ENCODE data around the gene CCND1. TPM values are rescaled to one million over a fixed set of nuclear protein-coding genes. Genes with fewer than 3 reads are reported as not detected.

The CCND1 gene
- total RNA-seq, 8 experiments from 2014 or later = 6.9 to 477 (median 84.7) TPM

DNA sequence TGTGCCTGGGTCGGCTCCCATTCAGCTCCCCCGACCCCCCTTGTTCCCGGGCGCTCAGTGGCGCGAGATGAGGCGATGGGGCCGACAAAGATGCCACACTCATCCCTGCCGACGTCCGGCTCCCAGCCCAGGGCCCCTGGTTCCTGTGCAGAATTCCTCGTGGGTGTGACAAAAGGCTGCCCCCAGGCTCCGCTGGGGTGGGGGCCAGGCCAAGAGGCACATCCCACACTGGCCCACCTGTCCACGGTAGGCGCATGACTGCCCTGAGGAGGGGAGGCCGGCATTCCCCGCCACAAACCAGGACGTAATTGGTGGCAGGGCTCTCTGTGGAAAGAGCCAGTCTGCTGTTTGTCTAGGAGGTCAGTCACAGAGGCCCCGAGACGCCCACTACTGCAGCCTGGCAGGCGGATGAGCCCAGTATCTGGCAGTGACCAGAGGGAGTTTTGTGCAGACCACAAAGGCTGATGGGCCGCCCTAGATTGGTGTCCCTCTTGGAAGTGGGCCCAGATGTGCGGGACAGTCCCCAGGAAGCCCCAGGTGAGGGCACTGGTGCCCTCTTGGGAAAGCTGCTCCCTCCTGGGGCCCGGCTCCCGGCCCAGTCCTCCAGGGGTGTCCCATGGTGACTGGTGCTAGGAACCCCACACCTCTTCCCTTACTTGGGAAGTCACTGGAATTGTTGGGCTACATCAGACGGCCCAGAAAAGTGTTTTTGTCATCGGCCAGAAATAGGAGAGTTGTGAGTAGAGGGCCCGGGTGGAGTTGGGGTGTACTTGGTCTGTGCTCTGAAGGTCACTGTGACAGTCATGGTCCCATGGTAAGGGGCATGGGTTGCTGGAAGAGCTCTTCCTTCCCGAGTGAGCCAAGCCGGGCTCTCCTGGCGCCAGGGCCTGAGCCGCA lies 5.8 kb downstream of the CCND1 start:
- in situ Hi-C loops (cut with MboI; ENCODE audit: low pct_unique_long_range_greater_than_20kb in 2 of 9, low sequenced_read_pairs in 9 of 9, unreplicated experiment in 9 of 9) = loop anchor here in 2 of 9 experiments (10.0 kb wide), 2 partner anchors 542 to 552 kb away; no protein-coding TSS in a partner anchor
- peak in 1 of 8 experiments; percentile 6 for ATAC-seq (replicated peaks in 6 of 8)

DNA sequence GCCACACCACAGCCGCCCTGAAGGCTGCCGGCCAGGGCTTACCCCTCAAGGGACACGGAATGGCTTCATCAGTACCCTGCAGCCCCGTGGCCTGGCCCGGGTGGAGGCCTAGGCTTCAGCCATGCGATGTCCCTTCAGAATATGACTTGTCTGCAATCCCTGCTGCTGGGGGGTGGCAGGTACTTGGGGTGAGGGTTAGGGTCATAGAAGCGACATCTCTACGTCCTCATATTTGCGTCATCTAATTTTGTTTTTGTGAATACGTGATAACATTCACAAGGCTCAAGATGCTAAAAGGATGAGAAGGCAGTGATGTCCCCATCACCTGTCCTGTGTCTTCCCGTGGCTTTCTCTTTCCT lies 6.4 kb downstream of the CCND1 start:
- no peak overlapping the region for H3K27ac ChIP-seq
- no peak overlapping the region for H3K4me3 ChIP-seq
- H3K4me1 ChIP-seq (replicated peaks in 1 of 2) = peaks cover 35 to 42% of the 10 kb centered on the region in 2 donors
- WGBS, 10 experiments = 80 to 100% (median 94%) methylated on average over 1 to 10 of the region's 11 CpGs; no CpG with 5 or more reads in 3 of the 10 experiments
- in situ Hi-C loops (cut with MboI; ENCODE audit: low pct_unique_long_range_greater_than_20kb in 2 of 9, low sequenced_read_pairs in 9 of 9, unreplicated experiment in 9 of 9) = loop anchor here in 2 of 9 experiments (10.0 kb wide), 2 partner anchors 543 to 553 kb away; no protein-coding TSS in a partner anchor
- ATAC-seq (replicated peaks in 6 of 8) = no peak

More for the DNA sequence above, 5.8 kb downstream of the CCND1 start:
- peaks cover 35 to 42% of the 10 kb centered on the region in 2 donors for H3K4me1 ChIP-seq (replicated peaks in 1 of 2)
- 86 to 94% methylated on average over 5 to 6 of the region's 32 CpGs; no CpG with 5 or more reads in 8 of the 10 experiments for WGBS, 10 experiments
- peak overlapping the region in 1 of 2 donors; percentile 40 for H3K27ac ChIP-seq
- no peak overlapping the region for H3K4me3 ChIP-seq

DNA sequence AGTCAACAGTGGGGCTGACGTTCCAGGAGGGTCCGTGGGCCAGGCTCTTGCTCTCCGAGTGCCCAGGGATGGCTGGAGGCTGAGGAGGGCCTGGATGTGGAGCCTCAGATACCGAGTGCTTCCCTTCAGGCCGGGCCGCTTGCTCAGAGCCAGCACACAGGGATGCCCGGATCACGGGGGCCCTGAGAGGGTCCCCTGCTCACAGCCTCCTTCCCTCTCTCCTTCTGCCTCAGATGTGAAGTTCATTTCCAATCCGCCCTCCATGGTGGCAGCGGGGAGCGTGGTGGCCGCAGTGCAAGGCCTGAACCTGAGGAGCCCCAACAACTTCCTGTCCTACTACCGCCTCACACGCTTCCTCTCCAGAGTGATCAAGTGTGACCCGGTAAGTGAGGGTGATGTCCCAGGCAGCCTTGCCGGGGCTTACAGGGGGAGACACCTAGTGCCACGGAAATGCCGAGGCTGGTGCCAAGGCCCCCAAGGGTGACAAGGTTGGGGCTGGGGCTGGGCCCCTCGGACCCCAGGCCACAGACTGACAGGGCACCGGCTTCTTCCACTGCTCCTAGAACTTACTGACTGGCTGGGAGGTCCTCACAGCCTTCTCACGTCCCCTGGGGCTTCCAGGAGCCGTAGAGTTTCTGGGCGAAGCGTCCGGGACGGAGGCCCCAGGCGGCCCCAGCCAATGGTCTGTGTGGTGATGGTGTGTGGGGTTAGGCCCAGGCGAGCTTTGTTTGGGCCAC lies 7.0 kb downstream of the CCND1 start:
- Histone ChIP-seq H3K4me3 (no peak overlapping the region), H3K4me1 (replicated peaks in 1 of 2) (peaks cover 35 to 42% of the 10 kb centered on the region in 2 donors), H3K27ac (no peak overlapping the region)
- WGBS, 10 experiments = 65 to 95% (median 80%) methylated on average over 1 to 12 of the region's 28 CpGs; no CpG with 5 or more reads in 2 of the 10 experiments
- in situ Hi-C loops (cut with MboI; ENCODE audit: low pct_unique_long_range_greater_than_20kb in 2 of 9, low sequenced_read_pairs in 9 of 9, unreplicated experiment in 9 of 9) = loop anchor here in 2 of 9 experiments (10.0 kb wide), 2 partner anchors 543 to 553 kb away; no protein-coding TSS in a partner anchor
- ATAC-seq (replicated peaks in 6 of 8) = no peak

DNA sequence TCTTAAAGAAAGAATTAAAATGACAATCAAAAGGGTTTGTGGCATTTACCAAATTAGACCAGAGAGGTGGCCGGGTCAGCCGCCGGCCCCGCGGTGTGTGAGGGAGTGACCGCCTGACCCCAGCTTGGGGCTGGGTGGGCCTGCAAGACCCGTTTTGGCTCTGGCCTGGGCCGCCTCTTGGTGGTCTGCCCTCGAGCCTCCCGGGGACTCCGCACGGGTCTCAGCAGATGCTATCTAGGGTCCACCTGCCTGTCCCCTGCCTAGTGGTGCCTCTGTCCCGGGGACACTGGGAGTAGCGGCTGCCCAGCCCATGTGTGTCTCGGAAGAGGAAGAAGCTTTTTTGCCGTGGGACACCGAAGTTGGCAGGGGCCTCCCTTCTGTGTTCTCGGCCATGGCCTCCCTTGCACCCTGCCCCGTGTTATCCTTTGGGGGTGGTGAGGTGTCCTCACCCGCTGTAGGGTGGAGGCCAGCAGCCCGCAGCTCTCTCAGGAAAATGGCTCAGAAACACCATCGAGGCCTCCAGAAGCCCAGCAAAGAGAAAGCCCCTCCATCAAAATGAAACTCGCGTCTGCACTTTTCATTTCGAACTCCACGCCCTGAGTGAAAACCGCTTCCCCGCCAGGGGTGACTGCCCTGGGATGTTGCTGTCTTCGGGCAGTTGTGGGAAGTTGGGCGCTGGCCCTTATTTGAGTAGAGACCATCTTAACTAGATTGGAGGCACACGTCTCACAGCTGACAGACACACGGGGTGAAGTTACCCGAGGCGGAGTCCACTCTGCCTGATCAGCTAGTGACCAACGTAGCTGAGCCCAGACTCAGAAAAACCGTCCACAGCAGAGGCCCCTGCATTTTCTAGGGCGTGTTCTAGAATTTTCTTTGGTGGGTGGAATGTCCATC lies 8.0 kb downstream of the CCND1 start:
- Histone ChIP-seq H3K27ac (no peak overlapping the region), H3K4me3 (no peak overlapping the region), H3K4me1 (replicated peaks in 1 of 2) (peaks cover 31 to 37% of the 10 kb centered on the region in 2 donors)
- ATAC-seq (replicated peaks in 6 of 8) = no peak
- WGBS, 10 experiments = 83 to 100% (median 92%) methylated on average over 1 to 22 of the region's 37 CpGs; no CpG with 5 or more reads in 5 of the 10 experiments
- in situ Hi-C loops (cut with MboI; ENCODE audit: low pct_unique_long_range_greater_than_20kb in 2 of 9, low sequenced_read_pairs in 9 of 9, unreplicated experiment in 9 of 9) = loop anchor here in 2 of 9 experiments (10.0 kb wide), 2 partner anchors 544 to 554 kb away; no protein-coding TSS in a partner anchor

DNA sequence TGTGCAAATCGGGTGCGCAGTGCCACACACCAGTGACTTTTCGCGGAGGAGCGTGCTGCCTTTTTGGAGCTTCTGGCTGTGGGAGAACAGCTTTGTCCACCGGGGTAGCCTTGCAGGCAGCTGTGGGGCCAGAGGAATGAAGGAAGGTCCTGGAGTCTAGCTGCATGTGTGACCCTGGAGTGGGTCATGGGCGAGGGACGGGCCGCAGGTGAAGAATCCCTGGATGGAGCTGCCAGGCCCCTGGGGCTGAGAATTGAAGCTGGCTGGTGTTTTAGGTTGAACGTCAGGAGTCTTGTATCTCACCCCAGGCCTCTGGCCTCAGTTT lies 8.6 kb downstream of the CCND1 start:
- H3K27ac ChIP-seq = no peak overlapping the region
- 93 to 100% (median 100%) methylated on average over 2 to 7 of the region's 10 CpGs; no CpG with 5 or more reads in 5 of the 10 experiments for WGBS, 10 experiments
- no peak for ATAC-seq (replicated peaks in 6 of 8)
- peaks cover 24 to 31% of the 10 kb centered on the region in 2 donors for H3K4me1 ChIP-seq (replicated peaks in 1 of 2)
- in situ Hi-C loops (cut with MboI; ENCODE audit: low pct_unique_long_range_greater_than_20kb in 2 of 9, low sequenced_read_pairs in 9 of 9, unreplicated experiment in 9 of 9) = loop anchor here in 2 of 9 experiments (10.0 kb wide), 2 partner anchors 545 to 555 kb away; no protein-coding TSS in a partner anchor
- H3K4me3 ChIP-seq = no peak overlapping the region

DNA sequence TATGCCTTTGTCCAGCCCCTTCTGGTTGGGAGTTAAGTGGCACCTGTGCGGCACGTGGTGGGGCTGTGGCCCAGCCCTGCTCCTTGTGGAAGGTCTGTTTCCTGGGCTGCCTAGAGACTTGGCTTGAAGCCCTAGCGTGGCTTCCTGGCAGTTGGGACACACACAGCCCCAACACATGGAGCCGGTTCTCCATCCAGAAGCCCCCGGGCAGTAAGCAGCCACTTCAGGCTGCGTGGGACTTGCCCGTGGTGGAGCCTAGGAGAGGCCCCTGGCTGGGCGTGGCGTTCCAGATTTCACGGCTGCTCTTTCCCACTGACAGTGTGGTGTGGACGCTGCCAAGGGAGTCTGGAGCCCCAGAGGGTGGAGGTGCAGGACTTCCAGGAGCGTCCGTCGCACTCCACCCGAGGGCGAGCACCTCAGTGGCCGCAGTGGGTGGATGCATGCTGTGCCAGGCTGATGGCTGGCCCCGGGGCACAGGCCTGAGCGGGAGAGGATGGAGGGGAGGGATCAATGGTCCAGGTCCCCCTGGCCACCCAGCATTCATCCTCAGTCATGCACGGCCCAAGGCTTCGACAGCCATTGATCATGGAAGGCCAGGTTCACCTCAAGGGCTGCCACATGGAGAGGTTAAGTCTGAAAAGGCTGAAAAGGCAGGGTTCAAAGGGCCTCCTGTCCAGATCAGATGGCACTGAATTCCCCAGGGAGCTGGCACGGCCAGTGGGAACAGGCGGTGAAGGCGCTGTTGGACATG lies 9.3 kb downstream of the CCND1 start:
- Histone ChIP-seq H3K4me1 (replicated peaks in 1 of 2) (peaks cover 17 to 23% of the 10 kb centered on the region in 2 donors), H3K4me3 (no peak overlapping the region), H3K27ac (no peak overlapping the region)
- peak in 3 of 8 experiments; percentile 2 to 13 (median 9) for ATAC-seq (replicated peaks in 6 of 8)
- in situ Hi-C loops (cut with MboI; ENCODE audit: low pct_unique_long_range_greater_than_20kb in 2 of 9, low sequenced_read_pairs in 9 of 9, unreplicated experiment in 9 of 9) = loop anchor here in 5 of 9 experiments (10.0 to 25.0 kb wide), 4 partner anchors 363 to 1388 kb away; partner anchors contain the start of genes C11orf24 (in 1 of the 5) and MYEOV (in 1 of the 5)
- 0 to 100% (median 78%) methylated on average over 1 to 9 of the region's 24 CpGs; no CpG with 5 or more reads in 6 of the 10 experiments for WGBS, 10 experiments

DNA sequence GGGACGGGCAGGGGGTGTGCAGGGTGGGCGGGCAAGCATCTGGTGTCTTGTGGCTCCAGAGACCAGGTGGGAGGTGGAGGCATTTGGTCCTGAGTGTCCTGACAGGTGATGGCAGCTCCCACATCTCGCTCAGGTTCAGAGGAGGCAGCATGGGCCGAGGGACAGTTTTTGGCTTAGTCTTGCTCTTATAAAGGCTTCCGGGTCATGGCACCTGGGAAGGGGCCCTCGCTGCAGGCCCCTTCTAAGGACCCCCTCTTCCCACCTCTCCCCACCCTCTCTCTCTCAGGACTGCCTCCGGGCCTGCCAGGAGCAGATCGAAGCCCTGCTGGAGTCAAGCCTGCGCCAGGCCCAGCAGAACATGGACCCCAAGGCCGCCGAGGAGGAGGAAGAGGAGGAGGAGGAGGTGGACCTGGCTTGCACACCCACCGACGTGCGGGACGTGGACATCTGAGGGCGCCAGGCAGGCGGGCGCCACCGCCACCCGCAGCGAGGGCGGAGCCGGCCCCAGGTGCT lies 9.9 kb downstream of the CCND1 start:
- H3K4me1 ChIP-seq (replicated peaks in 1 of 2) = peaks cover 13 to 17% of the 10 kb centered on the region in 2 donors
- WGBS, 10 experiments = 80 to 90% methylated on average over 1 to 8 of the region's 23 CpGs; no CpG with 5 or more reads in 8 of the 10 experiments
- no peak overlapping the region for H3K27ac ChIP-seq
- no peak overlapping the region for H3K4me3 ChIP-seq
- in situ Hi-C loops (cut with MboI; ENCODE audit: low pct_unique_long_range_greater_than_20kb in 2 of 9, low sequenced_read_pairs in 9 of 9, unreplicated experiment in 9 of 9) = loop anchor here in 5 of 9 experiments (10.0 to 25.0 kb wide), 4 partner anchors 364 to 1389 kb away; partner anchors contain the start of genes C11orf24 (in 1 of the 5) and MYEOV (in 1 of the 5)
- no peak for ATAC-seq (replicated peaks in 6 of 8)

DNA sequence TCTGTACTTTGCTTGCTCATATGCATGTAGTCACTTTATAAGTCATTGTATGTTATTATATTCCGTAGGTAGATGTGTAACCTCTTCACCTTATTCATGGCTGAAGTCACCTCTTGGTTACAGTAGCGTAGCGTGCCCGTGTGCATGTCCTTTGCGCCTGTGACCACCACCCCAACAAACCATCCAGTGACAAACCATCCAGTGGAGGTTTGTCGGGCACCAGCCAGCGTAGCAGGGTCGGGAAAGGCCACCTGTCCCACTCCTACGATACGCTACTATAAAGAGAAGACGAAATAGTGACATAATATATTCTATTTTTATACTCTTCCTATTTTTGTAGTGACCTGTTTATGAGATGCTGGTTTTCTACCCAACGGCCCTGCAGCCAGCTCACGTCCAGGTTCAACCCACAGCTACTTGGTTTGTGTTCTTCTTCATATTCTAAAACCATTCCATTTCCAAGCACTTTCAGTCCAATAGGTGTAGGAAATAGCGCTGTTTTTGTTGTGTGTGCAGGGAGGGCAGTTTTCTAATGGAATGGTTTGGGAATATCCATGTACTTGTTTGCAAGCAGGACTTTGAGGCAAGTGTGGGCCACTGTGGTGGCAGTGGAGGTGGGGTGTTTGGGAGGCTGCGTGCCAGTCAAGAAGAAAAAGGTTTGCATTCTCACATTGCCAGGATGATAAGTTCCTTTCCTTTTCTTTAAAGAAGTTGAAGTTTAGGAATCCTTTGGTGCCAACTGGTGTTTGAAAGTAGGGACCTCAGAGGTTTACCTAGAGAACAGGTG lies 11.1 kb downstream of the CCND1 start:
- H3K4me1 ChIP-seq (replicated peaks in 1 of 2) = peaks cover 9 to 11% of the 10 kb centered on the region in 2 donors
- in situ Hi-C loops (cut with MboI; ENCODE audit: low pct_unique_long_range_greater_than_20kb in 2 of 9, low sequenced_read_pairs in 9 of 9, unreplicated experiment in 9 of 9) = loop anchor here in 5 of 9 experiments (10.0 to 25.0 kb wide), 4 partner anchors 365 to 1390 kb away; partner anchors contain the start of genes C11orf24 (in 1 of the 5) and MYEOV (in 1 of the 5)
- 80 to 100% (median 97%) methylated on average over 1 to 12 of the region's 15 CpGs for WGBS, 10 experiments

DNA sequence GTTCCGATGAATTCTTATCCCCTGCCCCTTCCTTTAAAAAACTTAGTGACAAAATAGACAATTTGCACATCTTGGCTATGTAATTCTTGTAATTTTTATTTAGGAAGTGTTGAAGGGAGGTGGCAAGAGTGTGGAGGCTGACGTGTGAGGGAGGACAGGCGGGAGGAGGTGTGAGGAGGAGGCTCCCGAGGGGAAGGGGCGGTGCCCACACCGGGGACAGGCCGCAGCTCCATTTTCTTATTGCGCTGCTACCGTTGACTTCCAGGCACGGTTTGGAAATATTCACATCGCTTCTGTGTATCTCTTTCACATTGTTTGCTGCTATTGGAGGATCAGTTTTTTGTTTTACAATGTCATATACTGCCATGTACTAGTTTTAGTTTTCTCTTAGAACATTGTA lies 12.0 kb downstream of the CCND1 start:
- ATAC-seq (replicated peaks in 6 of 8) = no peak
- Histone ChIP-seq H3K4me1 (replicated peaks in 1 of 2) (peaks cover 10 to 20% of the 10 kb centered on the region in 2 donors), H3K4me3 (no peak overlapping the region), H3K27ac (no peak overlapping the region)
- in situ Hi-C loops (cut with MboI; ENCODE audit: low pct_unique_long_range_greater_than_20kb in 2 of 9, low sequenced_read_pairs in 9 of 9, unreplicated experiment in 9 of 9) = loop anchor here in 5 of 9 experiments (10.0 to 25.0 kb wide), 4 partner anchors 366 to 1391 kb away; partner anchors contain the start of genes C11orf24 (in 1 of the 5) and MYEOV (in 1 of the 5)
- WGBS, 10 experiments = 45 to 100% (median 89%) methylated on average over 1 to 8 of the region's 11 CpGs; no CpG with 5 or more reads in 1 of the 10 experiments

More for the DNA sequence above, 11.1 kb downstream of the CCND1 start:
- no peak overlapping the region for H3K4me3 ChIP-seq
- no peak overlapping the region for H3K27ac ChIP-seq
- no peak for ATAC-seq (replicated peaks in 6 of 8)

DNA sequence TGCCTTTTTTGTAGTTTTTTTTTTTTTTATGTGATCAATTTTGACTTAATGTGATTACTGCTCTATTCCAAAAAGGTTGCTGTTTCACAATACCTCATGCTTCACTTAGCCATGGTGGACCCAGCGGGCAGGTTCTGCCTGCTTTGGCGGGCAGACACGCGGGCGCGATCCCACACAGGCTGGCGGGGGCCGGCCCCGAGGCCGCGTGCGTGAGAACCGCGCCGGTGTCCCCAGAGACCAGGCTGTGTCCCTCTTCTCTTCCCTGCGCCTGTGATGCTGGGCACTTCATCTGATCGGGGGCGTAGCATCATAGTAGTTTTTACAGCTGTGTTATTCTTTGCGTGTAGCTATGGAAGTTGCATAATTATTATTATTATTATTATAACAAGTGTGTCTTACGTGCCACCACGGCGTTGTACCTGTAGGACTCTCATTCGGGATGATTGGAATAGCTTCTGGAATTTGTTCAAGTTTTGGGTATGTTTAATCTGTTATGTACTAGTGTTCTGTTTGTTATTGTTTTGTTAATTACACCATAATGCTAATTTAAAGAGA lies 12.5 kb downstream of the CCND1 start:
- in situ Hi-C loops (cut with MboI; ENCODE audit: low pct_unique_long_range_greater_than_20kb in 2 of 9, low sequenced_read_pairs in 9 of 9, unreplicated experiment in 9 of 9) = loop anchor here in 5 of 9 experiments (10.0 to 25.0 kb wide), 4 partner anchors 366 to 1391 kb away; partner anchors contain the start of genes C11orf24 (in 1 of the 5) and MYEOV (in 1 of the 5)
- ATAC-seq (replicated peaks in 6 of 8) = no peak
- Histone ChIP-seq H3K27ac (no peak overlapping the region), H3K4me1 (replicated peaks in 1 of 2) (peaks cover 10 to 20% of the 10 kb centered on the region in 2 donors), H3K4me3 (no peak overlapping the region)
- 83 to 100% (median 93%) methylated on average over 1 to 21 of the region's 23 CpGs; no CpG with 5 or more reads in 2 of the 10 experiments for WGBS, 10 experiments

Measured in motor neuron (in vitro differentiated cells).